ENCODE results near the gene PDE8B.
"Not testable (repeated sequence)": the region's sequence is repeated elsewhere in the genome, so short reads cannot be mapped to it uniquely, and the experiment has no call there.

Gene PDE8B

GRCh38 chr5:77449277-77449676 lies 238.8 kb downstream of the PDE8B start:
- DNase-seq (ENCODE audit: low spot score) = no peak

- DNase-seq (ENCODE audit: low spot score) = no peak
Observed at GRCh38 chr5:77449981-77450380, 239.5 kb downstream of the PDE8B start.

- no peak for DNase-seq (ENCODE audit: low spot score)
Observed at GRCh38 chr5:77452351-77452750, 241.9 kb downstream of the PDE8B start.

DNA sequence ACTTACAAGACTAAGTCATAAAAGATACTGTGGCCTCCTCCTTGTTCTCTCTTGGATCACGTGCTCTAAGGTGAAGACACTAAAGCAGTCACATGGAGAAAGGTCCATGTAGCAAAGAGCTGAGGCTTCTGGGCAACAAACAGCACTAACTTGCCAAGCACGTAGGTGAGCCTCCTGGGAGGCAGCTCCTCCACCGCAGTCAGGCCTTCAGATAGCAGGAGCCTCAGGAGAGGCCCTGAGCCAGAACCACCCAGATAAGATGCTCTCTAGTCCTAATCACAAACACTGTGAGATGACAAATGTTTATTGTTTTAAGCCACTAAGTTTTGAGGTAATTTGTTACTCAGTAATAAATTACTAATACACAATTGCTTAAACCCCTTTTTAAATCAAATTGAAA lies 243.6 kb downstream of the PDE8B start:
- no peak for DNase-seq (ENCODE audit: low spot score)

DNA sequence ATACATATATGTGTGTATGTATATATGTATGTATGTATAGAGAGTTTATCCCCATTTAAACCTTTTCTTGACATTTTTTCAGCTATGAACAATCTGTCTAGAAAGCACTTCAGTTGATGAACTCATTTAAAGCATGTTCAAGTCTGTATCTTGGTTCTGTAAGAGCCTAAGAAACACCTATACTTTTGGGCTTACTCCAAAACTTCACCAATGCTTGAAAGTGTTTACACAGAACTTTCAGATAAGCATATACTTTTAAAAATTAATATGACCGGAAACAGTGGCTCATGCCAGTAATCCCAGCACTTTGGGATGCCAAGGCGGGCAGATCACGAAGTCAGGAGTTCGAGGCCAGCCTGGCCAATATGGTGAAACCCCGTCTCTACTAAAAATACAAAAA lies 250.8 kb downstream of the PDE8B start:
- no peak for DNase-seq (ENCODE audit: low spot score)

DNA sequence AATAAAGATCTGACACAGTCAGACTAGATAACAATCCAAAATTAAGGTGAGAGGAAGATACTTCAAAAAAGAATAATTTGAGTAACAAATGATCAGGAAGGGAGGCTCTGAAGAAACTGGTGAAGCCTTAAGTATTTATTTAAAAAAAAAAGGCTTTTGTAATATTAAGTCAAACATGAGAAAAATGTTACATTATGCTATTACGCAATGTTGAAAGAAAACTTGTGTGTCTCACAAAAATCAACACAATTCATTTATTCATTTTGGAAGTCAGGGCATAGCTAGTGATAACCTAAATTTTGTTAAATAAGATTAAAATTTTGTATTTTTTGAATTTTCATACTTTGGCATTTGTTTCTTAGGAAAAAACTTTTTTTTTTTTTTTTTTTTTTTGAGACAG lies 253.4 kb downstream of the PDE8B start:
- no peak for DNase-seq (ENCODE audit: low spot score)

GRCh38 chr5:77468875-77469274 lies 258.4 kb downstream of the PDE8B start:
- DNase-seq (ENCODE audit: low spot score) = not testable (repeated sequence)

DNA sequence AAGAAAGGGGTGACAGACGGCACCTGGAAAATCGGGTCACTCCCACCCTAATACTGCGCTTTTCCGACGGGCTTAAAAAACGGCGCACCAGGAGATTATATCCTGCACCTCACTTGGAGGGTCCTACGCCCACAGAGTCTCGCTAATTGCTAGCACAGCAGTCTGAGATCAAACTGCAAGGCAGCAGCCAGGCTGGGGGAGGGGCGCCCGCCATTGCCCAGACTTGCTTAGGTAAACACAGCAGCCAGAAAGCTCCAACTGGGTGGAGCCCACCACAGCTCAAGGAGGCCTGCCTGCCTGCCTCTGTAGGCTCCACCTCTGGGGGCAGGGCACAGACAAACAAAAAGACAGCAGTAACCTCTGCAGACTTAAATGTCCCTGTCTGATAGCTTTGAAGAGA lies 264.6 kb downstream of the PDE8B start:
- not testable (repeated sequence) for DNase-seq (ENCODE audit: low spot score)
